HepG2 (cell line): ENCODE data around the gene GSKIP. TPM values are rescaled to one million over a fixed set of nuclear protein-coding genes. Genes with fewer than 3 reads are reported as not detected.

Experiments used
- JDP2 ChIP-seq: sonication (generic); formaldehyde crosslinking; IDR thresholded peaks from 2 replicates; pipeline ENCODE4 v1.8.1; 2022; ENCODE audit warnings: missing genetic modification reagents, borderline replicate concordance
- LBX2 ChIP-seq: sonication (generic); formaldehyde crosslinking; IDR thresholded peaks from 2 replicates; pipeline ENCODE4 v1.5.0; 2020; ENCODE audit warnings: missing genetic modification reagents, mild to moderate bottlenecking, borderline replicate concordance
- LCORL ChIP-seq, 2 experiments: fragments of 450-650 bp in 1 of 2; sonication (generic) in 1 of 2; formaldehyde crosslinking in 1 of 2; IDR thresholded peaks; 2 replicates each; pipeline versions ENCODE4 v1.5.0 to v1.6.1; 2017 to 2020; ENCODE audit warnings: antibody characterized with exemption in 1 of 2, missing genetic modification reagents in 1 of 2
- MZF1 ChIP-seq: sonication (generic); formaldehyde crosslinking; IDR thresholded peaks from 2 replicates; pipeline ENCODE4 v1.8.1; 2023; ENCODE audit warnings: mild to moderate bottlenecking, missing genetic modification reagents, borderline replicate concordance
- NAIF1 ChIP-seq: sonication (generic); formaldehyde crosslinking; IDR thresholded peaks from 2 replicates; pipeline ENCODE4 v1.5.0; 2020; ENCODE audit warnings: mild to moderate bottlenecking, missing genetic modification reagents, borderline replicate concordance
- PCBP2 ChIP-seq: fragments of 200-400 bp; formaldehyde crosslinking; optimal IDR thresholded peaks from 2 replicates; pipeline ENCODE3; 2018; ENCODE audit warnings: low read length, low read depth; ENCODE audit not compliant: poor library complexity, severe bottlenecking
- PHF8 ChIP-seq: sonication (generic); formaldehyde crosslinking; IDR thresholded peaks from 2 replicates; pipeline ENCODE4 v1.5.0; 2020; ENCODE audit warnings: missing genetic modification reagents
- SPEN ChIP-seq: sonication (generic); formaldehyde crosslinking; IDR thresholded peaks from 2 replicates; pipeline ENCODE4 v1.5.1; 2020; ENCODE audit warnings: low read depth, mild to moderate bottlenecking, missing genetic modification reagents
- TBX2 ChIP-seq: sonication (generic); formaldehyde crosslinking; IDR thresholded peaks from 2 replicates; pipeline ENCODE4 v1.5.0; 2020; ENCODE audit warnings: missing genetic modification reagents, mild to moderate bottlenecking, borderline replicate concordance
- TSC22D2 ChIP-seq: sonication (generic); formaldehyde crosslinking; IDR thresholded peaks from 2 replicates; pipeline ENCODE4 v1.5.1; 2020; ENCODE audit warnings: missing genetic modification reagents, mild to moderate bottlenecking, borderline replicate concordance
- ZBTB37 ChIP-seq: sonication (generic); formaldehyde crosslinking; IDR thresholded peaks from 2 replicates; pipeline ENCODE4 v1.4.0; 2020; ENCODE audit warnings: mild to moderate bottlenecking, missing genetic modification reagents
- ZBTB7B ChIP-seq: sonication (generic); formaldehyde crosslinking; IDR thresholded peaks from 2 replicates; pipeline ENCODE4 v1.4.0; 2020; ENCODE audit warnings: missing genetic modification reagents
- ZFP41 ChIP-seq: sonication (generic); formaldehyde crosslinking; IDR thresholded peaks from 2 replicates; pipeline ENCODE4 v1.4.0; 2020; ENCODE audit warnings: mild to moderate bottlenecking, missing genetic modification reagents, borderline replicate concordance
- ZFP90 ChIP-seq: sonication (generic); formaldehyde crosslinking; IDR thresholded peaks from 2 replicates; pipeline ENCODE4 v1.8.0; 2022; ENCODE audit warnings: missing genetic modification reagents, mild to moderate bottlenecking, inconsistent platforms, borderline replicate concordance
- ZNF225 ChIP-seq: sonication (generic); formaldehyde crosslinking; IDR thresholded peaks from 2 replicates; pipeline ENCODE4 v1.4.0; 2020; ENCODE audit warnings: mild to moderate bottlenecking, missing genetic modification reagents
- ZNF251 ChIP-seq: sonication (generic); formaldehyde crosslinking; IDR thresholded peaks from 2 replicates; pipeline ENCODE4 v1.9.0; 2021; ENCODE audit warnings: mild to moderate bottlenecking, missing genetic modification reagents
- ZNF280B ChIP-seq: sonication (generic); formaldehyde crosslinking; IDR thresholded peaks from 2 replicates; pipeline ENCODE4 v1.5.0; 2020; ENCODE audit warnings: missing genetic modification reagents, mild to moderate bottlenecking, borderline replicate concordance
- ZNF343 ChIP-seq: sonication (generic); formaldehyde crosslinking; IDR thresholded peaks from 2 replicates; pipeline ENCODE4 v1.4.0; 2020; ENCODE audit warnings: mild to moderate bottlenecking, missing genetic modification reagents
- ZNF574 ChIP-seq: sonication (generic); formaldehyde crosslinking; IDR thresholded peaks from 2 replicates; pipeline ENCODE4 v1.4.0; 2020; ENCODE audit warnings: missing genetic modification reagents
- ZNF746 ChIP-seq: sonication (generic); formaldehyde crosslinking; IDR thresholded peaks from 2 replicates; pipeline ENCODE4 v1.8.0; 2022; ENCODE audit warnings: mild to moderate bottlenecking, missing genetic modification reagents
- ZNF766 ChIP-seq: sonication (generic); formaldehyde crosslinking; IDR thresholded peaks from 2 replicates; pipeline ENCODE4 v1.5.0; 2020; ENCODE audit warnings: missing genetic modification reagents, borderline replicate concordance
- ZNF784 ChIP-seq: sonication (generic); formaldehyde crosslinking; IDR thresholded peaks from 2 replicates; pipeline ENCODE4 v1.5.1; 2020; ENCODE audit warnings: missing genetic modification reagents, mild to moderate bottlenecking, borderline replicate concordance
- polyA plus RNA-seq, 8 experiments: library from polyadenylated mRNA; depleted of rRNA in 3 of 8; stranded (reverse) in 7 of 8; unstranded in 1 of 8; fragments of >200 nt; fragmentation: Illumina TruSeq in 4 of 8; extraction: Trizol in 4 of 8; gene quantifications; 2 replicates each; pipeline versions ENCODE4 v1.2.1 to v1.2.3, GENCODE V29; 2011 to 2016; ENCODE audit warnings: low read depth in 4 of 8, missing spikeins in 1 of 8, mixed read lengths in 1 of 8; ENCODE audit not compliant: insufficient read depth in 1 of 8
- total RNA-seq, 5 experiments: library from RNA; depleted of rRNA; stranded (reverse); fragments of >200 nt; fragmentation: Illumina TruSeq; extraction: Trizol; gene quantifications; 2 replicates each; pipeline ENCODE4 v1.2.3, GENCODE V29; 2016; ENCODE audit warnings: low read depth in 1 of 5

Gene GSKIP
- total and polyA plus RNA-seq, 2 of the 13 experiments (the other 11 are each of a cell fraction or from before 2014, with no cell fraction given), result 12.5 to 27.3 TPM

GRCh38 chr14:96362965-96363750 lies at the start of gene GSKIP, which contains the start of gene ATG2B (continued):
- TF ChIP-seq PHF8 (CRISPR knock-in tag) (peak; percentile 91), ZNF746 (CRISPR knock-in tag) (no peak), SPEN (peak; percentile 64), ZNF766 (no peak; the same call in 1 of the 2 replicates), TSC22D2 (no peak), ZFP90 (CRISPR knock-in tag) (no peak), ZFP41 (CRISPR knock-in tag) (no peak), LBX2 (CRISPR knock-in tag) (no peak), ZNF574 (CRISPR knock-in tag) (0 out of 2 replicates have a peak, but pooled peaks have one; percentile 18), ZNF343 (no peak), ZBTB7B (CRISPR knock-in tag) (no peak), ZNF784 (CRISPR knock-in tag) (peak; percentile 62; the same call in 1 of the 2 replicates), PCBP2 (no peak), JDP2 (CRISPR knock-in tag) (no peak), MZF1 (CRISPR knock-in tag) (no peak), ZNF251 (no peak), ZNF225 (no peak; the same call in 1 of the 2 replicates), NAIF1 (no peak), ZNF280B (CRISPR knock-in tag) (no peak), ZBTB37 (CRISPR knock-in tag) (no peak), LCORL (IDR thresholded peaks at IDR 0.05) (no peak), LCORL (CRISPR knock-in tag; IDR thresholded peaks at IDR 0.05) (no peak), TBX2 (CRISPR knock-in tag) (no peak)
